Endothelial cell of umbilical vein (primary cell): ENCODE measurements around the gene CALU. TPM values are rescaled to one million over a fixed set of nuclear protein-coding genes. Genes with fewer than 3 reads are reported as not detected.

ENCODE experiments used
- BruUV-seq: library from RNA; stranded (reverse); fragments of 400-500 nt; replicated peaks from 2 replicates; lab custom pipeline; 2021; lab: Mats Ljungman, UMichigan
- CTCF ChIA-PET: fragments of 300-600, 350-600 bp; sonication (Branson Sonifier 250); formaldehyde crosslinking; loops from one replicate; lab custom pipeline; 2021; ENCODE audit warnings: antibody characterized with exemption, inconsistent platforms; lab: Charles Lee
- POLR2A ChIA-PET: fragments of 300-600, 350-600 bp; sonication (Branson Sonifier 250); formaldehyde crosslinking; loops from one replicate; lab custom pipeline; 2021; ENCODE audit warnings: antibody characterized with exemption, inconsistent platforms; lab: Charles Lee
- DNase-seq: peaks from one replicate; pipeline ENCODE4 v3.0.0-alpha.2; 2011; ENCODE audit warnings: low read depth, low spot score
- FAIRE-seq: peaks from 2 replicates; lab custom pipeline; 2011; peaks lifted over from hg19 to GRCh38; lab: Jason Lieb, UNC
- H2AFZ ChIP-seq: 2 replicates; pipeline ENCODE4 v1.6.0; 2012; ENCODE audit warnings: low read depth, low read length, control low read depth, inconsistent platforms
- H3K27ac ChIP-seq: 2 replicates; pipeline ENCODE4 v1.5.1; 2011; ENCODE audit warnings: low read depth, mild to moderate bottlenecking, control low read depth, low read length, moderate library complexity; ENCODE audit not compliant: insufficient read depth
- H3K27me3 ChIP-seq, 2 experiments: 2 replicates each; pipeline versions ENCODE4 v1.6.0 to v1.6.1; 2011; ENCODE audit warnings: low read length in 2 of 2, mixed read lengths in 1 of 2; ENCODE audit not compliant: control insufficient read depth in 2 of 2, insufficient read depth in 2 of 2
- H3K36me3 ChIP-seq, 2 experiments: 2 replicates in 1 of 2; 3 replicates in 1 of 2; pipeline ENCODE4 v1.5.1; 2011; ENCODE audit warnings: low read length in 2 of 2, mild to moderate bottlenecking in 1 of 2, moderate library complexity in 1 of 2; ENCODE audit not compliant: control insufficient read depth in 2 of 2, insufficient read depth in 2 of 2; ENCODE audit errors: extremely low read depth in 1 of 2
- H3K4me1 ChIP-seq: 3 replicates; pipeline ENCODE4 v1.5.1; 2011; ENCODE audit warnings: mild to moderate bottlenecking, low read length; ENCODE audit not compliant: control insufficient read depth, insufficient read depth; ENCODE audit errors: extremely low read depth
- H3K4me2 ChIP-seq: 2 replicates; pipeline ENCODE4 v1.6.1; 2011; ENCODE audit warnings: low read length, control low read depth, mixed read lengths; ENCODE audit not compliant: insufficient read depth
- H3K4me3 ChIP-seq, 3 experiments: fragments of 200-600 bp in 1 of 3; sonication (generic), shearing (Covaris generic) in 1 of 3; replicated peaks in 1 of 3; 2 replicates each; pipeline ENCODE4 v1.5.1; 2011 to 2016; ENCODE audit warnings: control low read depth in 3 of 3, low read length in 3 of 3, mild to moderate bottlenecking in 2 of 3, inconsistent platforms in 1 of 3, low read depth in 1 of 3, moderate library complexity in 1 of 3; ENCODE audit not compliant: insufficient read depth in 1 of 3
- H3K79me2 ChIP-seq: 2 replicates; pipeline ENCODE4 v1.6.0; 2012; ENCODE audit warnings: low read length, inconsistent platforms; ENCODE audit not compliant: control insufficient read depth, insufficient read depth
- H3K9ac ChIP-seq: replicated peaks from 2 replicates; pipeline ENCODE3; 2011; ENCODE audit warnings: low read length, control low read depth; ENCODE audit not compliant: insufficient read depth; ENCODE audit errors: extremely low read depth
- H3K9me1 ChIP-seq: replicated peaks from 3 replicates; pipeline ENCODE4 v1.6.0; 2011; ENCODE audit warnings: mild to moderate bottlenecking, low read length; ENCODE audit not compliant: control insufficient read depth, insufficient read depth; ENCODE audit errors: extremely low read depth
- H3K9me3 ChIP-seq: replicated peaks from 2 replicates; pipeline ENCODE4 v1.5.1; 2012; ENCODE audit warnings: low read length, inconsistent platforms; ENCODE audit not compliant: control insufficient read depth, insufficient read depth
- H4K20me1 ChIP-seq: replicated peaks from 2 replicates; pipeline ENCODE3; 2011; ENCODE audit warnings: mild to moderate bottlenecking, low read length; ENCODE audit not compliant: control insufficient read depth, insufficient read depth; ENCODE audit errors: extremely low read depth
- CTCF ChIP-seq, 2 donors: IDR thresholded peaks; 1 replicate in 1 of 2; 2 replicates in 1 of 2; pipeline ENCODE4 v1.5.1; 2011; ENCODE audit warnings: low read length in 2 of 2, mild to moderate bottlenecking in 2 of 2, moderate library complexity in 2 of 2, control low read depth in 1 of 2, inconsistent platforms in 1 of 2, low read depth in 1 of 2; ENCODE audit not compliant: insufficient read depth in 1 of 2; ENCODE audit errors: extremely low read depth in 1 of 2
- EZH2 ChIP-seq: IDR thresholded peaks from 2 replicates; pipeline ENCODE4 v1.6.1; 2012; ENCODE audit warnings: borderline replicate concordance, low read depth, mild to moderate bottlenecking, moderate library complexity, low read length, inconsistent platforms; ENCODE audit not compliant: severe bottlenecking
- FOS ChIP-seq: IDR thresholded peaks from 2 replicates; pipeline ENCODE4 v1.6.1; 2011; ENCODE audit warnings: mild to moderate bottlenecking, low read length, moderate library complexity, borderline replicate concordance; ENCODE audit not compliant: insufficient read depth
- GATA2 ChIP-seq: IDR thresholded peaks from 2 replicates; pipeline ENCODE4 v1.7.0; 2011; ENCODE audit warnings: low read depth, mild to moderate bottlenecking, moderate library complexity, mixed read lengths, low read length; ENCODE audit not compliant: insufficient read length, insufficient read depth
- JUN ChIP-seq: IDR thresholded peaks from 2 replicates; pipeline ENCODE4 v1.6.1; 2011; ENCODE audit warnings: borderline replicate concordance, low read depth; ENCODE audit not compliant: insufficient read length, insufficient read depth
- MAX ChIP-seq: IDR thresholded peaks from 2 replicates; pipeline ENCODE4 v1.6.1; 2011; ENCODE audit not compliant: insufficient read depth, insufficient read length
- MYC ChIP-seq: IDR thresholded peaks from one replicate; pipeline ENCODE4 v1.6.1; 2011; ENCODE audit warnings: mild to moderate bottlenecking, low read depth, low read length
- POLR2A ChIP-seq: IDR thresholded peaks from 2 replicates; pipeline ENCODE4 v1.6.1; 2012; ENCODE audit warnings: low read depth, mild to moderate bottlenecking, control low read depth, low read length
- POLR2AphosphoS5 ChIP-seq: IDR thresholded peaks from 2 replicates; pipeline ENCODE4 v1.6.1; 2012; ENCODE audit warnings: low read depth, mild to moderate bottlenecking, control low read depth, low read length, moderate library complexity; ENCODE audit not compliant: insufficient read depth
- dilution Hi-C: fragments of 300-500 bp; cut with MboI; formaldehyde crosslinking; loops from one replicate; pipeline ENCODE4 v1.15.0; 2019; ENCODE audit warnings: low sequenced_read_pairs; ENCODE audit not compliant: extremely low pct_ligation_motif_present
- intact Hi-C: fragments of 100-400 bp; cut with micrococcal nuclease; formaldehyde crosslinking; loops from one replicate; pipeline ENCODE4 v1.10.0; 2022
- polyA plus RNA-seq, 4 experiments: library from polyadenylated mRNA; depleted of rRNA in 3 of 4; stranded (reverse) in 3 of 4; unstranded in 1 of 4; fragments of >200 nt; gene quantifications; 2 replicates each; pipeline versions ENCODE4 v1.2.1 to v1.2.3, GENCODE V29; 2011 to 2012; ENCODE audit warnings: missing spikeins in 1 of 4
- total RNA-seq: library from RNA; stranded (reverse); gene quantifications from 2 replicates; pipeline ENCODE4 v1.2.3, GENCODE V29; 2021

Gene CALU
- total and polyA plus RNA-seq, 2 donors (not counting 3 experiments of a cell fraction or from before 2014, with no cell fraction given) = 135 to 257 TPM

- Histone ChIP-seq H3K9me3 (no peaks in the 10 kb centered on the region), H3K27ac (no peak overlapping the region), H3K27me3 (peaks cover 16 to 20% of the 10 kb centered on the region in 2 experiments), H3K4me2 (no peak overlapping the region), H3K79me2 (no peaks in the 10 kb centered on the region), H3K9me1 (no peaks in the 10 kb centered on the region), H3K4me1 (no peaks in the 10 kb centered on the region), H2AFZ (no peak overlapping the region), H4K20me1 (no peaks in the 10 kb centered on the region), H3K4me3 (no peak overlapping the region), H3K9ac (no peak overlapping the region), H3K36me3 (no peaks in the 10 kb centered on the region)
- BruUV-seq = no TSS peak
- dilution Hi-C loops = no loop called here
- DNase-seq = no peak
- ChIA-PET POLR2A (interaction anchor here (1.6 kb wide), 1 partner anchor 12 kb away, joined by 4 read pairs; the partner anchor contains the start of gene CALU), CTCF (interaction anchor here (0.7 to 2.3 kb wide), 3 partner anchors 8 to 118 kb away, joined by 3 to 9 read pairs (median 3); no protein-coding TSS in a partner anchor)
- TF ChIP-seq MYC = no peak
- no peak for TF ChIP-seq EZH2
- no peak for TF ChIP-seq JUN
- TF ChIP-seq POLR2AphosphoS5 = no peak
- no peak for TF ChIP-seq GATA2
- no peak for TF ChIP-seq FOS
- TF ChIP-seq MAX = no peak
- intact Hi-C loops = no loop called here
- no peak for FAIRE-seq
Observed at GRCh38 chr7:128726737-128727072, 12.5 kb upstream of the CALU start.

- intact Hi-C loops = no loop called here
- Histone ChIP-seq H3K79me2 (no peaks in the 10 kb centered on the region), H3K9ac (no peak overlapping the region), H3K27me3 (peaks cover 16 to 17% of the 10 kb centered on the region in 2 experiments), H3K9me1 (no peaks in the 10 kb centered on the region), H2AFZ (no peak overlapping the region), H3K4me2 (no peak overlapping the region), H3K4me1 (no peaks in the 10 kb centered on the region), H4K20me1 (no peaks in the 10 kb centered on the region), H3K27ac (no peak overlapping the region), H3K9me3 (no peaks in the 10 kb centered on the region), H3K36me3 (no peaks in the 10 kb centered on the region), H3K4me3 (no peak overlapping the region)
- DNase-seq (no peak), FAIRE-seq (no peak)
- dilution Hi-C loops = no loop called here
- no peak for TF ChIP-seq JUN
- no peak for TF ChIP-seq POLR2AphosphoS5
- TF ChIP-seq FOS = no peak
- TF ChIP-seq CTCF (IDR thresholded peaks at IDR 0.05; ENCODE audit: extremely low read depth in 1 of 2, insufficient read depth in 1 of 2, low read depth in 1 of 2, low read length in 2 of 2) = no peak
- no peak for TF ChIP-seq POLR2A
- no peak for TF ChIP-seq GATA2
- POLR2A ChIA-PET = no interaction called here
- BruUV-seq = no TSS peak
- CTCF ChIA-PET = no interaction called here
Observed at GRCh38 chr7:128727239-128727638, 11.9 kb upstream of the CALU start.
